ENCODE results near the gene ABLIM3.

DNA sequence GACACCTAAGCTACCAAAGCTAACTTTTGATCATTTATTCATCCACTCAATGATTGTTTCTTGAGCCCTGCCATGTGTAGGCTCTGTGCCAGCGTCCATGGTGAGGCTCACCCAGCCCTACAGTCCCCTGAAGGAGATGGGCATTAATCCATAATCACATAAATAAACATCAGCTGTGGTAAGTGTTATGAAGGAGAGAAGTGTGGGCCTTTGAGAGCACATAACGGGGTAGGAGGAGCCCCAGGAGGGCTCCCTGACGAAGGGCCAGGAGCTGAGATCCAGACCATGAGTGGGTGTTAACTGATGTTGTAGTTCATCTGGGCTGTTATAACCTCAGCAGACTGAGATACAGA is 76.5 kb downstream of the ABLIM3 start:
- TF ChIP-seq CTCF (IDR thresholded peaks at IDR 0.05; ENCODE audit: insufficient read depth, low read length) (no peak), POLR2AphosphoS5 (IDR thresholded peaks at IDR 0.05; ENCODE audit: low read depth) (no peak), GABPA (IDR thresholded peaks at IDR 0.05; ENCODE audit: low read depth) (no peak)
